ENCODE results near the gene POLR1B.
"Not testable (repeated sequence)": the region's sequence is repeated elsewhere in the genome, so short reads cannot be mapped to it uniquely, and the experiment has no call there.

Gene POLR1B

DNA sequence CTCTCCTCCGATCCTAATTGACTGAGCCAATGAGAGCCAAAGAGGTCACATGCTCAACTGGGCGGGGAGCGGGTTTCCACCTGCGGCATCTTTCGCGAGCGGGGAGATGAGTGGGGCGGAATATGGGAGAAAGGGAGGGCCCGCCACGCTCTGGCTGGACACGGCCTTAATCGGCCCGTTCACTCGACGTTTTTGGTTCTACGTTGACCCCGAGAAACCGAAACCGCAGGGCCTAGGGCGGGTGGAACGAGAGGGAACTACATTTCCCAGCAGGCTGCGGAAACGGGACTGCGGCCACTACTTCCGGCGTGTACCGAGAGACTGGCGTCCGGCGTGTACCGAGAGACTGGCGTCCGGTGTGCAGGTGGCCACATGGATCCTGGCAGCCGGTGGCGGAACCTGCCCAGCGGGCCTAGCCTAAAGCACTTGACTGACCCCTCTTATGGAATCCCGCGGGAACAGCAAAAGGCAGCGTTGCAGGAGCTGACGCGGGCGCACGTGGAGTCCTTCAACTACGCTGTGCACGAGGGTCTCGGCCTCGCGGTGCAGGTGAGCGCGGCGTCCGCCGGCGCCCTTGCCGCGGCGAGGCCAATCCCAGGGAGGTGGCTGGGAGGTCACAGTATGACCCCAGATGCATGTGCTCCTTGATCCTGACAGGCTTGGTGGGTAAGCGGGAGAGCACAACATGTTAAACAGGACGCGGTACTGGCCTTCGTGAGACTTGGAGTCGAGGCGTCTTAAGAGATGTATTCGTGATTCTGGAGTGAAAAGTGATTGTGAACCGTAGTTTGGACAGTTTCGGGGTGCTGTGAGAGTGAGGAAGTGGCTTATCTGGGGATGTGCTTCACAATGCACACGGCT lies at the start of gene POLR1B:
TSS of gene POLR1B (plus strand) at position 343 of the 861 bp plus-strand sequence. CDS start at position 373, 30 bp downstream.
- DNase-seq: peak; percentile 93

GRCh38 chr2:112493048-112493447 lies 49.2 kb upstream of the POLR1B start:
- DNase-seq: no peak

DNA sequence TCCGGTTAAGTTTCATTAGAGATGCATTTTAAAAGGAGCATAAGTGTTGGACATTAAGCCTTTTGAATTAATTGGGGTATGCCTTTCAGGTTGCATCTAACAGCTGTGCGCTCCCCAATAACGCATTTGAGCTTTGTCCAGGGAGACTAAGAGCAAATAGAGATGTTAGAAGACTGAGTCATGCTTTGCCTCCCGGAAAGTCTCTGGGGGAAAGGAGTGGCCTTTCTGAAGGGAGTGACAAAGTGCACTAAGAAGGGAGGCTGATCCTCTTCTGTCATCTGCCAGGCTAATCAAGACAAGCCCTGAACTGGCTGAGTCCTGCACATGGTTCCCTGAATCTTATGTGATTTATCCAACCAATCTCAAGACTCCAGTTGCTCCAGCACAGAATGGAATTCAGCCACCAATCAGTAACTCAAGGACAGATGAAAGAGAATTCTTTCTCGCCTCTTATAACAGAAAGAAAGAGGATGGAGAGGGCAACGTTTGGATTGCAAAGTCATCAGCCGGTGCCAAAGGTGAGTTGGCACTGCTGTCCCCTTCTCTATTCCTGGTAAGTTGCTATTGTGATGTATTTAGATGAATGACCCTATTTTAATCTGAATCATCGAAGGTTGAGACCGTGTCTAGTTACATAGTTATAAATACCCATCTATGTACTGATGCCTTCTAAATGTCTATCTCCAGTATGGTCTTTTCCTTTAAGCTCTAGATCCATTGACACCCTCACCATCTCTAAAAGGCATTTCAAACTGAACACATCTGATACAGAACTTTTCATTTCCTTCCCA lies 48.2 kb upstream of the POLR1B start:
- DNase-seq: peak; percentile 10

DNA sequence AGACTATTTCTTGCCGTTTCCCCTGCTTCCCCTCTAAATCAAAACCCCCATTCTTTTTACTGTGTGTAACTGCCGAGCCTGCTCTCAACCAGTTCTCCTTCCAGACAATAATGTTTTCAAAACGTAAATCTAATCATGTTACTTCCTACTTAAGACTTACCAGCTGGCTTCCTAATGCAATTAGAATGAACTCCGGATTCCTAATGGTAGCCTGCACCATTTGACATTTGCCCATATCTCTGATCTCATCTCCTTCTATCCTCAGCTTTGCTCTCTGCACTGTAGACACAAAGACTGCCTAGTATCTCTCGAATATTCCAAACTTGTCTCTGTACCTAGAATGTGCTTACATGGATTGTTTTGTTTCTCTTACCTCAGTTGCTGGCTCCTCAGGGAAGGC lies 47.4 kb upstream of the POLR1B start:
- no peak for DNase-seq

DNA sequence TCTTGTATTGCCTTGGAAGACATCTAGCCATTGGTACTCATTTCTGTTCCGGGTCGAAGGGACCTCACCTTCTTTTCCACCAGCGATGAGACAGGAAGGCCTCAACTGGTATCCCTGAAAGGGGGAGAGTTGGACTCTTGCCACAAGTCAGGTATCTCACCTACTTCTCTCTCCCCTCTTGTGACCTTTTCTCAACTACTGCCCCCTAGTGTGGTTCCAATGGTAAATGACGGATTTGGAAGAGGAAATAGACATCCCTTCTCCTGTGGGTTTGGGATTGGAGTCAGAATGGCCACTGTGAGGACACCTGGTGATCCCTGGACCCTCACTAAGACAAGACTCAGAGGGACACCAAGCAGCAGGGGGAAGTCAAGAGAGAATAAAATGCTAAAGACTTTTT lies 46.4 kb upstream of the POLR1B start:
- not testable (repeated sequence) for DNase-seq

GRCh38 chr2:112500850-112501484 lies 41.3 kb upstream of the POLR1B start:
- peak; percentile 66 for DNase-seq

- not testable (repeated sequence) for DNase-seq
Measured at GRCh38 chr2:112509239-112509998, 32.8 kb upstream of the POLR1B start.

GRCh38 chr2:112516801-112517200 lies 25.5 kb upstream of the POLR1B start:
- no peak for DNase-seq

GRCh38 chr2:112518807-112519206 lies 23.5 kb upstream of the POLR1B start:
- DNase-seq: no peak

- no peak for DNase-seq
Measured at GRCh38 chr2:112519506-112519905, 22.8 kb upstream of the POLR1B start.

DNA sequence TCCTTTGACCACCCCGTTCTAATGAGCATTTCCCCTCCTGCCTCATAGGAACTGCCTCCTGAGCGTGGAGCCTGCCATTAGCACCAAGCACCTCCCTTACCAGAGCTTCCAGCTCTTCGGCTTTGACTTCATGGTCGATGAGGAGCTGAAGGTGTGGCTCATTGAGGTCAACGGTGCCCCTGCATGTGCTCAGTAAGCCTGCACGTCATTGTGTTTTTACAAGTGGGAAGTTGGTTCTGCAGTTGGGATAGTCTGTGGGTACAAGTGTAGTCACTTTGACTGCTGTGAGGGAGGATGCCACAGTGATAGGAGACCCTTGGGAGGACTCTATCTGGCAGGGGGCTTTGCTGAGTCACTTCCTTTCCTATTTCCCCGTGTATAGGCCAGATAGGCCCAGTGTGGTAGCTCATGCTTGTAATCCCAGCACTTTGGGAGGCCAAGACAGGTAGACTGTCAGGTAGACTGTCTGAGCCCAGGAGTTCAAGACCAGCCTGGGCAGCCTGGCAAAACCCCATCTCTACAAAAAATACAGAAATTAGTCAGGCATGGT lies 22.0 kb upstream of the POLR1B start:
- DNase-seq: no peak

GRCh38 chr2:112523291-112523777 lies 18.9 kb upstream of the POLR1B start:
- DNase-seq: no peak

GRCh38 chr2:112524276-112524675 lies 18.0 kb upstream of the POLR1B start:
- DNase-seq: not testable (repeated sequence)

GRCh38 chr2:112528541-112528940 lies 13.7 kb upstream of the POLR1B start:
- DNase-seq: no peak

- DNase-seq: peak; percentile 21
Measured at GRCh38 chr2:112529757-112530156, 12.5 kb upstream of the POLR1B start.

DNA sequence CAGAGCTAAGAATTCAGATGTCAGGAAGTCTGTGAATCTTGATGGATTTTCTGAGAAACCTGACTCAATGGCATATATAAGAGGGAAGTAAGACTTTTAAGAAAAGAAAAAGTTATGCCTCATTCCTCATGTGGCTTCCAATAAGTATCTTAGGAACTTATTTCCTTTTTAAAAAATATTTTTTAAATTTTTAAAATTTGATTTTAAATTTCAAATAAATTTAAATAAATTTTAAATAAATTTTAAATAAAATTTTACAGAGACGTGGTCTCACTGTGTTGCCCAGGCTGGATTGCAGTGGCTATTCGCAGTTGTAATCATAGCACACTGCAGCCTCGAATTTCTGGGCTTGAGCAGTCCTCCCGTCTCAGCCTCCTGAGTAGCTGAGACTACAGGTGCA lies 11.5 kb upstream of the POLR1B start:
- no peak for DNase-seq

DNA sequence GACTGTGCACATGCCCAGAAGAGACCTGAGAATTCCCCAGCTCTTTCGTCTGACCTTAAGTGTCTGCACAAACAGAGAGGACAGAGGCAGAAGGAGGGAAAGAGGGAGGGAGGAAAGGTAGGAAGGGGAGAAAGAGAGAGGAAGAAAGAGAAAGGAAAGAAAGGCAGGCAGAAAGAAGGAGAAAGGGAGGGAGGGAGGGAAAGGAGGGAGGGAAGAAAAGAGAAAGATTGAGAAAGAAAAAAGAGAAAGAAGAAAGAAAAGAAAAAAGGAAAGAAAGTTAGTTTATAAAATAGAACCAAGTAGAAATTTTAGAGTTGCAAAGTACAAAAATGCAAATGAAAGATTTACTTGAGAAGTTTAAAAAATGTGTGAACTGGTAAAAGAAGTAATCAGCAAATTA lies 7.4 kb upstream of the POLR1B start:
- DNase-seq: no peak

DNA sequence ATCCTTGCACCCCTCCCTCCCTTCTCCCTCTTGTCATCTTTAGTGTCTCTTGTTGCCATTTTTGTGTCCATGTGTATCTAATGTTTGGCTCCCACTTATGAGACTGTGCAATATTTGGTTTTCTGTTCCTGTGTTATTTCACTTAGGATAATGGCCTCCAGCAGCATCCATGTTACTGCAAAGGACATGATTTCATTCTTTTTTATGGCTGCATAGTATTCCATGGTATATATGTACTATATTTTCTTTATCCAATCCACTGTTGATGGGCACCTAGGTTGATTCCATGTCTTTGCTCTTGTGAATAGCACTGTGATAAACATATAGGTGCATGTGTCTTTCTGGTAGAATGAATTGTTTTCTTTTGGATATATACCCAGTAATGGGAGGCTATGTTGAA lies 5.6 kb upstream of the POLR1B start:
- not testable (repeated sequence) for DNase-seq

- no peak for DNase-seq
Measured at GRCh38 chr2:112539306-112539705, 3.0 kb upstream of the POLR1B start.

DNA sequence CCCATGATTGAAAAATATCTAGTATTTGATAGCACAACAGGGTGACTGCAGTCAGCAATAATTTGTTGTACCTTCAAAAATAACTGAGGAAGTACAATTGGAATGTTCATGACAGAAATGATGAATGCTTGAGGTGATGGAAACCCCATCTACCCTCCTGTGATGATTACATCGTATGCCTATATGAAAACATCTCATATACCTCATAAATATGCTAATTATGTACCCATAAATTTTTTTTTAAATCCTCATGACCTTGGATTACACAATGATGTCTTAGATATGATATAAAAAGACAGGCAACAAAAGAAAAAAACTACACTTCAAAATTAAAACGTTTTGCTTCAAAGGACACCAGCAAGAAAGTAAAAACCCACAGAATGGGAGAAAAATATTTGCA lies 1.4 kb upstream of the POLR1B start:
- no peak for DNase-seq

DNA sequence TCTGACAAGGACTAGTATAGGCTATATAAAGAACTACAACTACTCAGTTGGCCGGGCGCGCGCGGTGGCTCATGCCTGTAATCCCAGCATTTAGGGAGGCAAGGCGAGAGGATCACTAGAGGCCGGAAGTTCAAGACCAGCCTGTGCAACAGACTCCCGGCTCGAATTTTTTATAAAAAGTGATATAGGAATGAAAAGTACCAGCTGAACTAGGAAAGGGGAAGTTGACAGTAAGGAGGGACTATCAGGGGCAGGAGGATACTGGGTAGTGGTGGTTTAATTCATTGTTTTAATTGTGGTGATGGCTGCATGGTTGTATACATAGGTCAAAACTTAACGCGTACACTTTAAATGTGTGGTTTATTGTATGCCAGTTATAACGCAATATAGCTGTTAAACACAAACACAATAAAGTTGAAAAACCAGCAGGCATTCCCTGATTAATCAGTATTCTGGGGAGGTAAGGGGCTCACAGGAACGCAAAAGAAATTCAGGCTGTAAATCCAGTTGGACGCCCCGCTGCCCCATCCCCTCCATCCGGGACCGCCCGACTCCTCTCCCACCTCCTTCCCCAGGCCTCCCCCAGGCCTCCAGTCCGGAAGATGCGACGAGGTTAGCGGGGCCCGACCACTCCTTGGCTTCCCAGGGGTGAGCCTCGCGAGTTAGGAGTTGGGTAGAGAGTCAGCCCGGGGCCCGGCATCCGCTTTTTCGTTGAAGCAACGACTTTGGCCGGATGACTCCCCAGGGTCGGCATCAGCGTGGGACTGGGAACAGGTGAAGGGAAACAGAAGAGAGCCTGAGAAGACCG lies 746 bp upstream of the POLR1B start:
- DNase-seq: peak; percentile 74

Measured in suppressor macrophage treated with lipopolysaccharide for 4 hours (primary cell).